Transverse colon (tissue), 4 donors: Measurements from ENCODE around the gene CLIC5. TPM values are rescaled to one million over a fixed set of nuclear protein-coding genes. Genes with fewer than 3 reads are reported as not detected.

Source experiments
- DNase-seq: peaks from one replicate; pipeline ENCODE4 v3.0.0-alpha.2; 2019
- H3K27ac ChIP-seq, 4 donors: fragments of 200-600 bp; sonication (generic); 2 replicates each; pipeline ENCODE4 v1.5.1; 2016 to 2018; ENCODE audit warnings: inconsistent platforms in 4 of 4
- H3K27me3 ChIP-seq: fragments of 200-600 bp; sonication (generic); 2 replicates; pipeline ENCODE4 v1.5.1; 2017; ENCODE audit warnings: inconsistent platforms
- H3K36me3 ChIP-seq, 4 donors: fragments of 200-600 bp; sonication (generic); 2 replicates each; pipeline ENCODE4 v1.5.1; 2017 to 2019; ENCODE audit warnings: inconsistent platforms in 4 of 4
- H3K4me1 ChIP-seq, 4 donors: fragments of 200-600 bp; sonication (generic); 2 replicates each; pipeline ENCODE4 v1.5.1; 2017 to 2020; ENCODE audit warnings: inconsistent platforms in 4 of 4
- H3K4me3 ChIP-seq, 4 donors: fragments of 200-600 bp; sonication (generic); 1 replicate in 1 of 4; 2 replicates in 3 of 4; pipeline versions ENCODE4 v1.5.1 to v1.6.1; 2017 to 2019; ENCODE audit warnings: inconsistent platforms in 4 of 4
- H3K9me3 ChIP-seq, 2 donors: fragments of 200-600 bp; sonication (generic); 2 replicates each; pipeline ENCODE4 v1.5.1; 2017 to 2019; ENCODE audit warnings: inconsistent platforms in 2 of 2
- CTCF ChIP-seq, 5 experiments: fragments of 200-600 bp in 3 of 5; fragments of 450-650 bp in 2 of 5; sonication (generic) in 3 of 5; IDR thresholded peaks; 1 replicate in 2 of 5; 2 replicates in 3 of 5; pipeline ENCODE4 v1.5.1; 2016 to 2017; ENCODE audit warnings: antibody characterized with exemption in 5 of 5, inconsistent platforms in 3 of 5, mild to moderate bottlenecking in 2 of 5, moderate library complexity in 1 of 5
- EP300 ChIP-seq: sonication (generic); formaldehyde crosslinking; IDR thresholded peaks from one replicate; pipeline ENCODE4 v1.6.1; 2017; ENCODE audit warnings: antibody characterized with exemption, low read depth
- POLR2A ChIP-seq: fragments of 450-650 bp; IDR thresholded peaks from one replicate; pipeline ENCODE4 v1.6.1; 2016; ENCODE audit warnings: antibody characterized with exemption, mild to moderate bottlenecking, moderate library complexity
- POLR2AphosphoS5 ChIP-seq, 3 donors: sonication (generic); formaldehyde crosslinking; IDR thresholded peaks; one replicate each; pipeline ENCODE4 v1.6.1; 2016; ENCODE audit warnings: antibody characterized with exemption in 3 of 3
- WGBS, 2 donors: methylation state at CpG; one replicate each; pipeline ENCODE4 v1.1.5; 2018; ENCODE audit warnings: low coverage in 1 of 2; 5-methylcytosine and 5-hydroxymethylcytosine counted together
- in situ Hi-C, 4 donors: fragments of 200-750 bp; cut with MboI; loops; one replicate each; pipeline versions ENCODE4 v1.15.0 to v1.15.1; 2017; ENCODE audit warnings: low sequenced_read_pairs in 3 of 4, low pct_ligation_motif_present in 1 of 4, low pct_unique_long_range_greater_than_20kb in 1 of 4
- intact Hi-C: fragments of 100-400 bp; cut with DNase I; formaldehyde crosslinking; loops from one replicate; pipeline ENCODE4 v1.15.1; 2023; ENCODE audit warnings: low total_unique reads
- total RNA-seq, 4 donors: library from RNA; depleted of rRNA; stranded (reverse); fragments of >200 nt; gene quantifications; one replicate each; pipeline ENCODE4 v1.1.0, GENCODE V29; 2016

Gene CLIC5
- total RNA-seq, 4 donors from 2014 or later = 5.0 to 222 (median 149) TPM

GRCh38 chr6:46000905-46001304 lies 14.8 kb downstream of the CLIC5 start:
- Histone ChIP-seq H3K27me3 (no peaks in the 10 kb centered on the region), H3K9me3 (no peaks in the 10 kb centered on the region), H3K36me3 (no peaks in the 10 kb centered on the region), H3K4me1 (peaks cover 0 to 9% (median 0%) of the 10 kb centered on the region in 4 donors), H3K27ac (no peak overlapping the region), H3K4me3 (no peak overlapping the region)
- 43 to 81% methylated on average over 1 of the region's 1 CpG for WGBS, 2 donors
- no peak for TF ChIP-seq POLR2AphosphoS5 (IDR thresholded peaks at IDR 0.05)
- no peak for TF ChIP-seq POLR2A
- TF ChIP-seq EP300 = no peak
- no peak for TF ChIP-seq CTCF (IDR thresholded peaks at IDR 0.05)
- DNase-seq = no peak
- in situ Hi-C loops = no loop called here
- intact Hi-C loops = no loop called here

GRCh38 chr6:45998524-45998923 lies 17.1 kb downstream of the CLIC5 start:
- H3K27me3 ChIP-seq = no peaks in the 10 kb centered on the region
- DNase-seq = no peak
- in situ Hi-C loops (no loop called here), intact Hi-C loops (no loop called here)
- TF ChIP-seq POLR2AphosphoS5 (IDR thresholded peaks at IDR 0.05) = no peak
- no peak for TF ChIP-seq POLR2A
- TF ChIP-seq EP300 = no peak
- no peak for TF ChIP-seq CTCF (IDR thresholded peaks at IDR 0.05)
- no peaks in the 10 kb centered on the region for H3K36me3 ChIP-seq
- H3K27ac ChIP-seq = no peak overlapping the region
- WGBS, 2 donors = 40 to 87% methylated on average over 1 to 2 of the region's 2 CpGs
- H3K9me3 ChIP-seq = no peaks in the 10 kb centered on the region
- H3K4me1 ChIP-seq = peaks cover 0 to 9% (median 0%) of the 10 kb centered on the region in 4 donors
- no peak overlapping the region for H3K4me3 ChIP-seq

GRCh38 chr6:45997875-45998506 lies 17.7 kb downstream of the CLIC5 start:
- TF ChIP-seq EP300 (no peak), CTCF (IDR thresholded peaks at IDR 0.05) (no peak), POLR2A (no peak), POLR2AphosphoS5 (IDR thresholded peaks at IDR 0.05) (no peak)
- intact Hi-C loops = no loop called here

GRCh38 chr6:45991189-45991588 lies 24.5 kb downstream of the CLIC5 start:
- no peak overlapping the region for H3K4me3 ChIP-seq
- intact Hi-C loops = no loop called here
- H3K9me3 ChIP-seq = no peaks in the 10 kb centered on the region
- in situ Hi-C loops = no loop called here
- no peak overlapping the region for H3K27ac ChIP-seq
- TF ChIP-seq EP300 (no peak), POLR2A (no peak), CTCF (IDR thresholded peaks at IDR 0.05) (no peak), POLR2AphosphoS5 (IDR thresholded peaks at IDR 0.05) (no peak)
- peaks cover 0 to 27% (median 9%) of the 10 kb centered on the region in 4 donors for H3K4me1 ChIP-seq
- 78% methylated on average over 1 of the region's 1 CpG; no CpG with 5 or more reads in 1 of the 2 donors for WGBS, 2 donors
- H3K27me3 ChIP-seq = no peaks in the 10 kb centered on the region
- DNase-seq = no peak
- H3K36me3 ChIP-seq = no peaks in the 10 kb centered on the region

More at GRCh38 chr6:45997875-45998506, 17.7 kb downstream of the CLIC5 start:
- no peak overlapping the region for H3K4me3 ChIP-seq
- H3K27ac ChIP-seq = no peak overlapping the region
- DNase-seq = no peak
- no peaks in the 10 kb centered on the region for H3K27me3 ChIP-seq
- peaks cover 0 to 9% (median 0%) of the 10 kb centered on the region in 4 donors for H3K4me1 ChIP-seq
- WGBS, 2 donors = 71 to 100% methylated on average over 1 to 5 of the region's 5 CpGs
- H3K9me3 ChIP-seq = no peaks in the 10 kb centered on the region
- in situ Hi-C loops = no loop called here
- H3K36me3 ChIP-seq = no peaks in the 10 kb centered on the region
